T follicular helper cell (primary cell): ENCODE results near the gene KIF17.

Experiments
- DNase-seq: peaks from one replicate; pipeline ENCODE4 v3.0.0-alpha.2; 2020; ENCODE audit warnings: low read depth

Gene KIF17

GRCh38 chr1:20625176-20626097 lies 92.4 kb downstream of the KIF17 start:
- DNase-seq: no peak

- DNase-seq: no peak
Measured at GRCh38 chr1:20624709-20625108, 93.1 kb downstream of the KIF17 start.

GRCh38 chr1:20621012-20621411 lies 96.8 kb downstream of the KIF17 start:
- no peak for DNase-seq

DNA sequence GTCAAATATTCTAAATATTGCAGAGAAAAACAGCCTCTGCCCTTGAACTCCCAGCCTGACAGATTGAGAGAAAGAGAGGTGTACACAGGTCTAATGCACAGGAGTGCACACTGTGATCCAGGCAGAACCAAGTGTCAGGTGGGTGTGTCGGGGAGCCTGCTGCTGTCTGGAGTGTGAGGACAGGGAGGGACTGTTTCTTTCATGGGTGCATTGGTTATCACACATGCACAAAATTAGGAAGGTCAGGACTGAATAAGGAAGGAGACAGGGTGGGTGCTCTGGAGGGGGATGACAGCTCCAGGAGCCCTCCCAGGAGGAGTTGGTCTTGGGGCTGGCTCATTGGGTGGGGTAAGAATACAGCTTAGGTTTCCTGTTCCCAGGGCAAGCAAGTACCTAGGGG lies 97.8 kb downstream of the KIF17 start:
- DNase-seq: no peak

GRCh38 chr1:20618550-20618949 lies 99.3 kb downstream of the KIF17 start:
- no peak for DNase-seq

DNA sequence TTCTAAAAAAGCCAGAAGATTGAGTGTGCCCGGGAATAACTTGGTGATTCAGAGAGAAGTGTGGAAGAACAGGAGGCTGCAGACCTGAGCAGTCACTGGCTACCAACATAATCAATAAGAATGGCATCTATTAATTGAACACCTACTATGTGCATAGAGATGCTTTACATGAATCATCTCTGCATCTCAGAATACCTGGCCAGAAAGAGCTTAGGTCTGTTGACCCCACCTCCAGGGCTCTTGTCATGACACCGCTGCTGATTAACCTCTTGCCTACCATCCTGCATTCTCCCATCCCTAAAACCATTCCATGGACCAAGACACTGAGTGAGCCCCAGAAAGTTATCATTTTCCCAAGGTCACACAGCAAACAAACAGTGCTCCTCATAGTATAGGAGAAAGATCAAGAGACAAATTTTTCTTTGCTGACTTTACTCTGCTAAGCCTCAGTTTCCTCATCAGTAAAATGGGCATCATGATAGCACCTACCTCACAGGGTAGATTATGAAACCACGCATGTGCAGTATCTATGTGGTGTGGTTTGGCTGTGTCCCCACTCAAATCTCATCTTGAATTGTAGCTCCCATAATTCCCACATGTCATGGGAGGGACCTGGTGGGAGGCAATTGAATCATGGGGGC lies 100.8 kb downstream of the KIF17 start:
- DNase-seq: no peak

DNA sequence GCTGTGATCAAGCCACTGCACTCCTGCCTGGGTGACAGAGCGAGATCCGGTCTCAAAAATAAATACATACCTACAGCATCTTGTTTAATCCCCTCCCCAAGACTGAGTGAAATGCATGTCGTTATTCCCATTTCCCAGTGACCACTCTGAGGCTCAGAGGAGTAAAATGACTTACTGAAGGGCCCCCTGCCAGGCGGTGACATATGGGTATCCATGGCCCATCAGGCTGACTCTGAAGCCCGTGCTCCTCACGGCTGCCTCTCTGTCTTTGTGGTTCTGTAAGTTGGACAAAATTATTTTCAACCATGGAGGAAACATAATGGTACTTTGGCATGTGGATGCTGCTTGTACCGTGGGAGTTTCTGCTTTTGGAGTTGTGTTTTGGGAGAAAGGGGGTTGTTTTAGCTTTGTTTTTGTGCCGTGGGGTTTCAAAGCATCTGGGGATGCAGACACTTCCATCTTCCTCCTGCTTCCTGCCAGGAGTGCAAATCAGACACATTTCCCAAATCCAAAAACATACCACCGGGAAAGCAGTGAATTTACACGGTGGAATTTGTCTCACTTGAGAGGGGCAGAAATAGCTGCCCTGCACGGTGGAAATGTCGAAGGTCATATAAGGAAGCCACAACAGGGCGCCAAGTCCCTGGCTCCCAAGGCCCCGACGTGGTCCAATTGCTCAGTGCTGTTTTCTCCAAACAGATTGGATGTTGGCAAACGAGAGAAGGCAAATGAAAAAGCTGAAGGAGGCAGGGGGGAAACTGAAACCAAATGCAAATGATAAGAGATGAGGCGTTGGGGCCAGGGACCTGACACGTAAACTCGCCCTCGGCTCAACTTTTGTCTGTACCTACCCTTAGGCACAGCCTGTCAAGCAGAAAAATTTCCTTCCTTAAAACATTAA lies 101.6 kb downstream of the KIF17 start:
- no peak for DNase-seq

- DNase-seq: no peak
Measured at GRCh38 chr1:20614131-20614579, 103.7 kb downstream of the KIF17 start.
